ENCODE measurements around the gene PRM2. TPM values are rescaled to one million over a fixed set of nuclear protein-coding genes. Genes with fewer than 3 reads are reported as not detected.

PRM2 gene
- total RNA-seq, 1 donor from 2014 or later = not detected

- no peak for TF ChIP-seq POLR2A (IDR thresholded peaks at IDR 0.05)
- Histone ChIP-seq H3K27me3 (no peaks in the 10 kb centered on the region), H3K4me1 (no peaks in the 10 kb centered on the region), H3K4me3 (no peak overlapping the region), H3K27ac (no peak overlapping the region), H3K36me3 (no peaks in the 10 kb centered on the region), H3K9me3 (no peaks in the 10 kb centered on the region)
- intact Hi-C loops (cut with DNase I) = no loop called here
- no peak for DNase-seq (ENCODE audit: extremely low spot score in 2 of 2)
Observed at GRCh38 chr16:11245222-11245737, 31.0 kb downstream of the PRM2 start.

- TF ChIP-seq POLR2A (IDR thresholded peaks at IDR 0.05) = no peak
- TF ChIP-seq, protein P1, sequence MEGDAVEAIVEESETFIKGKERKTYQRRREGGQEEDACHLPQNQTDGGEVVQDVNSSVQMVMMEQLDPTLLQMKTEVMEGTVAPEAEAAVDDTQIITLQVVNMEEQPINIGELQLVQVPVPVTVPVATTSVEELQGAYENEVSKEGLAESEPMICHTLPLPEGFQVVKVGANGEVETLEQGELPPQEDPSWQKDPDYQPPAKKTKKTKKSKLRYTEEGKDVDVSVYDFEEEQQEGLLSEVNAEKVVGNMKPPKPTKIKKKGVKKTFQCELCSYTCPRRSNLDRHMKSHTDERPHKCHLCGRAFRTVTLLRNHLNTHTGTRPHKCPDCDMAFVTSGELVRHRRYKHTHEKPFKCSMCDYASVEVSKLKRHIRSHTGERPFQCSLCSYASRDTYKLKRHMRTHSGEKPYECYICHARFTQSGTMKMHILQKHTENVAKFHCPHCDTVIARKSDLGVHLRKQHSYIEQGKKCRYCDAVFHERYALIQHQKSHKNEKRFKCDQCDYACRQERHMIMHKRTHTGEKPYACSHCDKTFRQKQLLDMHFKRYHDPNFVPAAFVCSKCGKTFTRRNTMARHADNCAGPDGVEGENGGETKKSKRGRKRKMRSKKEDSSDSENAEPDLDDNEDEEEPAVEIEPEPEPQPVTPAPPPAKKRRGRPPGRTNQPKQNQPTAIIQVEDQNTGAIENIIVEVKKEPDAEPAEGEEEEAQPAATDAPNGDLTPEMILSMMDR (IDR thresholded peaks at IDR 0.05) = no peak
- TF ChIP-seq POLR2AphosphoS5 (IDR thresholded peaks at IDR 0.05; ENCODE audit: insufficient read depth in 1 of 2, low read depth in 1 of 2) = no peak
- Histone ChIP-seq H3K36me3 (no peaks in the 10 kb centered on the region), H3K27ac (no peak overlapping the region), H3K9me3 (no peaks in the 10 kb centered on the region), H3K4me1 (no peaks in the 10 kb centered on the region), H3K27me3 (no peaks in the 10 kb centered on the region), H3K4me3 (no peak overlapping the region)
- DNase-seq (ENCODE audit: extremely low spot score in 2 of 2) = no peak
- intact Hi-C loops (cut with DNase I) = no loop called here
Observed at GRCh38 chr16:11242658-11243057, 33.6 kb downstream of the PRM2 start.

DNA sequence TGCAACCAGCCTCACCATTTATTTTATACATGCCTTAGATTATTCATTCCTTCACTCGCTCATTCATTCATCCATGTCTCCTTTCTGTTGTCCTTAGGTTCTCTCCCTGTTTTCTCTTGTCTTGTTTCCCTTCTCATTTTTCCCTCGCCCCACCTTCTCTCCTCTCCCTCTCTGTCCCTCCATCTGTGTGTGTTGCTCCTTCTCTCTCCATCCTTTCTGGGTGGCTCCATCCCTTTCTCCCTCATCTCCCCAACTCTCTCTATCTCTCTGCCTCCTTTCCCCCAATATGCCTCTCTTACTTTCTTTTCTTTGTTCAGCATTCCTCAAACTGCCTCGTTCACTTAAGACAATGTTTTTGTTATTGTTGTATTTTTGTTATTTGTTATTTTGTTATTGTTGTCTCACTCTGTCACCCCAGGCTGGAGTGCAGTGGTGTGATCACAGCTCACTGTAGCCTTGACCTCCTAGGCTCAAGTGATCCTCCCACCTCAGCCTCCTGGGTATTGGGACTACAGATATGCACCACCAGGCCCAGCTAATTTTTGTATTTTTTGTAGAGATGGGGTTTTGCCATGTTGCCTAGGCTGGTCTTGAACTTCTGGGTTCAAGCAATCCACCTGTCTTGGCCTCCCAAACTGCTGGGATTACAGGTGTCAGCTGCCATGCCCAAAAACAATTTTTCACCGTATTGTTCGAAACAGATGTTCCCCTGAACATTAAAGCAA, 34.6 kb downstream of the PRM2 start:
- DNase-seq (ENCODE audit: extremely low spot score in 2 of 2) = no peak
- TF ChIP-seq POLR2AphosphoS5 (IDR thresholded peaks at IDR 0.05; ENCODE audit: insufficient read depth in 1 of 2, low read depth in 1 of 2) = no peak
- TF ChIP-seq POLR2A (IDR thresholded peaks at IDR 0.05) = no peak
- TF ChIP-seq, protein P1 (IDR thresholded peaks at IDR 0.05) = no peak
- H3K27me3 ChIP-seq = no peaks in the 10 kb centered on the region
- H3K27ac ChIP-seq = no peak overlapping the region
- intact Hi-C loops (cut with DNase I) = no loop called here
- H3K36me3 ChIP-seq = no peaks in the 10 kb centered on the region
- H3K4me3 ChIP-seq = no peak overlapping the region
- no peaks in the 10 kb centered on the region for H3K4me1 ChIP-seq
- H3K9me3 ChIP-seq = no peaks in the 10 kb centered on the region

DNA sequence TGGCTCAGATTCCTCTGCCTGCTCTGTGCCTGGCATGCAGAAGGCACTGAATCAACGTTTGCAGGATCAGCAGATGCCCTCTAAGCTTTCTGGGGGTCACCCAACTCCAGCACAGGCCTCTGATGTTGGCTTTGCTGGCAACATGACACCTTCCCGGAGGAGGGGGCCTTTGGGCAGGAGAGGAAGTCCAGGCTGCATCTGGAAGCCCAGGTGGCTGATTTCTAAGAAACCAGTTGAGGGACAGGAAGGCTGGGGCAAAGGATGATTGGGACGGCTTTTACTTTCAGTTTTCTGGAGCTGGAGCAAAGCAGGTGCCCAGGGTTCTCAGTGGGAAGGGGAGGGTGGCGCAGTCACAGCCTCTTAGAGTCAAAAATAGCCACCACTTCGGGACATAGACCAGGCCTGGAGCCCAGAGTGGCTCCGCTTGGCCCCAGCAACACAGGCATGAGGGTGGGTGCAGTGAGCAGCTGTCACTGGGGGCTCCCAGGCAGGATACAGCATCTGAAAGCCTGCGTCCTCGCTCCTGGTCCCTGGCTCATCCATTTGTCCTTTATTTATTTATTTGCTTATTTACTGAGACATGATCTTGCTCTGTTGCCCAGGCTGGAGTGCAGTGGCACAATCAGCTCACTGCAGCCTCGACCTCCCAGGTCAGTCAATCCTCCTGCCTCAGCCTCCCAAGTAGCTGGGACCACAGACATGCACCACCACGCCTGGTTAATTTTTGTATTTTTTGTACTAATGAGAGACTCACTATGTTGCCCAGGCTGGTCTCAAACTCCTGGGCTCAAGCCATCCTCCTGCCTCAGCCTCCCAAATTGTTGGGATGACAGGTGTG, 35.4 kb downstream of the PRM2 start:
- no peak overlapping the region for H3K27ac ChIP-seq
- intact Hi-C loops (cut with DNase I) = no loop called here
- no peaks in the 10 kb centered on the region for H3K9me3 ChIP-seq
- no peak for TF ChIP-seq POLR2AphosphoS5 (IDR thresholded peaks at IDR 0.05; ENCODE audit: insufficient read depth in 1 of 2, low read depth in 1 of 2)
- TF ChIP-seq, protein P1 (IDR thresholded peaks at IDR 0.05) = no peak
- no peaks in the 10 kb centered on the region for H3K4me1 ChIP-seq
- no peak overlapping the region for H3K4me3 ChIP-seq
- no peaks in the 10 kb centered on the region for H3K27me3 ChIP-seq
- no peaks in the 10 kb centered on the region for H3K36me3 ChIP-seq
- no peak for DNase-seq (ENCODE audit: extremely low spot score in 2 of 2)

GRCh38 chr16:11239644-11240632, 36.3 kb downstream of the PRM2 start:
- TF ChIP-seq, protein P1 (IDR thresholded peaks at IDR 0.05) = no peak
- TF ChIP-seq POLR2AphosphoS5 (IDR thresholded peaks at IDR 0.05; ENCODE audit: insufficient read depth in 1 of 2, low read depth in 1 of 2) = no peak
- TF ChIP-seq POLR2A (IDR thresholded peaks at IDR 0.05) = no peak
- no peak overlapping the region for H3K27ac ChIP-seq
- H3K36me3 ChIP-seq = no peaks in the 10 kb centered on the region
- H3K4me3 ChIP-seq = no peak overlapping the region
- no peaks in the 10 kb centered on the region for H3K4me1 ChIP-seq
- DNase-seq (ENCODE audit: extremely low spot score in 2 of 2) = no peak
- H3K27me3 ChIP-seq = no peaks in the 10 kb centered on the region
- H3K9me3 ChIP-seq = no peaks in the 10 kb centered on the region
- intact Hi-C loops (cut with DNase I) = no loop called here
